BE2C (cell line): Measurements from ENCODE around the gene PTH1R.
A peak's percentile ranks its signal among the peaks of the same experiment; 100 is the strongest.

Experiments
- DNase-seq: peaks from one replicate; pipeline ENCODE4 v3.0.0-alpha.2; 2020
- H3K27me3 ChIP-seq: fragments of 250-450 bp; sonication (Bioruptor Pico); 2 replicates; pipeline ENCODE4 v1.5.1; 2020; ENCODE audit warnings: mild to moderate bottlenecking
- H3K36me3 ChIP-seq: fragments of 250-450 bp; sonication (Bioruptor Pico); 2 replicates; pipeline ENCODE4 v1.5.1; 2020; ENCODE audit warnings: mild to moderate bottlenecking
- H3K4me1 ChIP-seq: fragments of 250-450 bp; sonication (Bioruptor Pico); 2 replicates; pipeline ENCODE4 v1.5.1; 2020
- H3K4me3 ChIP-seq: 2 replicates; pipeline ENCODE4 v1.5.1; 2011; ENCODE audit warnings: low read depth, low read length
- H3K9me3 ChIP-seq: fragments of 250-450 bp; sonication (Bioruptor Pico); 2 replicates; pipeline ENCODE4 v1.5.1; 2020
- TF ChIP-seq, protein P1 (sequence below): IDR thresholded peaks from 2 replicates; pipeline ENCODE4 v1.5.1; 2012; ENCODE audit warnings: mild to moderate bottlenecking, low read depth, low read length

PTH1R gene

DNA sequence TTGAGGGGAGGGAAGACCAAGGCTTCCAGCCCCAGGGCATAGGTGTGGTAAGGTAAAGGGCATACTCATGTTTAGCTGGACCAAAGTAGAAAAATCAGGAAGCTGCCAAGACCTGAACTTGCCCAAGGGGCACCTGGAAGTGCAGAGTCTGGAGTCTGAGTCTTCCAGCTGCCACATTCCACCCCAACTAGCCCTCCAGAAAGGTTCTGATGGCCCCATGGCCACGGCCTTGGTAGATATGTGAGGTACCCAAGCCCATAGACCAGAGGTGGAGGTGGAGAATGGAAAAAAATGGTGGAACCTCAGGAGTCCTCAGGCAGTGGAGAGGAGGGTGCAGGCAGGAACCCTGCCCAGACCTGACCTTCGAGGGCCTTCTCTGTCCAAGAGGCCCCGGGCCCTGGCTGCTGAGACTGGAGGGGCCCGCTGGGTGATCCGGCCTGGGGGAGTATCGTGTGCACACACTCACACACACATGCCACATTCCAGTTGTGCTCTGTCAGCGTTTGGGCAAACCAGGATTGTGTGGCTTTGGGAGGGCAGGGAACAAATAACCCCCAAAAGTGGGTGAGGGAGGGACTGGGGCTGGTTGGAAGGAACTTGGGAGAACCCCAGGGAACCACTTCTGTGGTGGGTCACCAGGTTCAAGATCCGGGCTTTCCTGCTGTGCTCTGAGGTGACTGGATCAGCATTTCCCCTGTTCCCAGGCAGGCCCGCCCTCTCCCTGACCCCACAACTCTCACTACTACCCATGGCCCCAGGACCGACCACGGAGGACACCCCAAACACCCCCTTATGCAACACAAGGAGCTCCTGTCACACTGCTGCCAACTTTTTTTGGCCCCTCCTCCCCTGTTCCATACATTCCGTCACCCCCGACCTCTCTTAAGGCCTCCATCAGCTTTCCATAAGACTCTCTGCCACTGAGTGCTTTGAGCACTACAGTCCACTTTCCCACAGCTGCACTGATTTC, 25.9 kb upstream of the PTH1R start:
- no peak for DNase-seq
- Histone ChIP-seq H3K36me3 (no peaks in the 10 kb centered on the region), H3K4me3 (no peak overlapping the region), H3K27me3 (no peaks in the 10 kb centered on the region), H3K9me3 (no peaks in the 10 kb centered on the region), H3K4me1 (no peaks in the 10 kb centered on the region)
- TF ChIP-seq, protein P1, sequence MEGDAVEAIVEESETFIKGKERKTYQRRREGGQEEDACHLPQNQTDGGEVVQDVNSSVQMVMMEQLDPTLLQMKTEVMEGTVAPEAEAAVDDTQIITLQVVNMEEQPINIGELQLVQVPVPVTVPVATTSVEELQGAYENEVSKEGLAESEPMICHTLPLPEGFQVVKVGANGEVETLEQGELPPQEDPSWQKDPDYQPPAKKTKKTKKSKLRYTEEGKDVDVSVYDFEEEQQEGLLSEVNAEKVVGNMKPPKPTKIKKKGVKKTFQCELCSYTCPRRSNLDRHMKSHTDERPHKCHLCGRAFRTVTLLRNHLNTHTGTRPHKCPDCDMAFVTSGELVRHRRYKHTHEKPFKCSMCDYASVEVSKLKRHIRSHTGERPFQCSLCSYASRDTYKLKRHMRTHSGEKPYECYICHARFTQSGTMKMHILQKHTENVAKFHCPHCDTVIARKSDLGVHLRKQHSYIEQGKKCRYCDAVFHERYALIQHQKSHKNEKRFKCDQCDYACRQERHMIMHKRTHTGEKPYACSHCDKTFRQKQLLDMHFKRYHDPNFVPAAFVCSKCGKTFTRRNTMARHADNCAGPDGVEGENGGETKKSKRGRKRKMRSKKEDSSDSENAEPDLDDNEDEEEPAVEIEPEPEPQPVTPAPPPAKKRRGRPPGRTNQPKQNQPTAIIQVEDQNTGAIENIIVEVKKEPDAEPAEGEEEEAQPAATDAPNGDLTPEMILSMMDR: no peak

DNA sequence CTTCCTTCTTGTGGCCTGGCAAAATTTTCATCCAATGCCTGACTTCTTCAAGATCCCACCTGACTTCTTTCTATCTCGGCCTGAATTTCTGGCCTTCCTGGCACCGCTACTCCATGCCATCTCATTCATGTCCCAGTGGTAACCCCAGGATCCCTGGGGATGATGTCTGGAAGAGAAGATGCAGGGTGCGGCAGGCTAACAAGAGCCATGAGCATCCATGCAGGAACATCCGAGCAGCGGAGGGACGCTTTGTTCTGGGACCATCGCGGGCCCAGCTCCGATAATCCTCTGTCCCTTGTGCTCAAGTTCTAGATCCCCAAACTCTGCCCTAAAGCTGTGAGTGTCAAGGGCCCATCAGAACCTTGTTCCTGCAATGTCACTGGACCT, 25.2 kb upstream of the PTH1R start:
- Histone ChIP-seq H3K4me1 (no peaks in the 10 kb centered on the region), H3K4me3 (no peak overlapping the region), H3K27me3 (no peaks in the 10 kb centered on the region), H3K36me3 (no peaks in the 10 kb centered on the region), H3K9me3 (no peaks in the 10 kb centered on the region)
- no peak for DNase-seq
- TF ChIP-seq, protein P1: no peak

DNA sequence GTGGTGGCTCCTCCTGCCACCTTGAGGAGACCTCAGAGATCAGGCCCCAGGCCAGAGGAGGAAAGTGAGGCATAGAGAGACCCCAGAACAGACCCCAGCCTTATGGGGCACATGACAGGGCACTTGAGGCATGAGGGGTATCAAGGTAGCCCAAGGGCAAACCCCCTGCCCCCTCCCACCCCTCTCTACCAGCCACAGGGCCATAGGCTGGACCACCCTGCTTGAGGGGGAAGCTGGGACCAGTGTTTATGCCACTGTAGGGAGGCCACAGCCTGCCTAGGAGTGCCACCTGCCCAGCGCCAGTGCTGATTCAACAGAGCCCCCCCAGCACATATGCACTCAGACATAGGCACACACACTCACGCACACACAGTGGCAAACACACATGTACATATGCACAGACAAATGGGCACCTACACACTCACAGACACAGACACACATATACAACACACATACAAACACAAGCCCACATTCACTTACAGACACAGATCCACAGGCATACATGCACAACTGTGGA, 24.6 kb upstream of the PTH1R start:
- Histone ChIP-seq H3K9me3 (no peaks in the 10 kb centered on the region), H3K4me1 (no peaks in the 10 kb centered on the region), H3K27me3 (no peaks in the 10 kb centered on the region), H3K36me3 (no peaks in the 10 kb centered on the region), H3K4me3 (no peak overlapping the region)
- DNase-seq: no peak
- TF ChIP-seq, protein P1: no peak

DNA sequence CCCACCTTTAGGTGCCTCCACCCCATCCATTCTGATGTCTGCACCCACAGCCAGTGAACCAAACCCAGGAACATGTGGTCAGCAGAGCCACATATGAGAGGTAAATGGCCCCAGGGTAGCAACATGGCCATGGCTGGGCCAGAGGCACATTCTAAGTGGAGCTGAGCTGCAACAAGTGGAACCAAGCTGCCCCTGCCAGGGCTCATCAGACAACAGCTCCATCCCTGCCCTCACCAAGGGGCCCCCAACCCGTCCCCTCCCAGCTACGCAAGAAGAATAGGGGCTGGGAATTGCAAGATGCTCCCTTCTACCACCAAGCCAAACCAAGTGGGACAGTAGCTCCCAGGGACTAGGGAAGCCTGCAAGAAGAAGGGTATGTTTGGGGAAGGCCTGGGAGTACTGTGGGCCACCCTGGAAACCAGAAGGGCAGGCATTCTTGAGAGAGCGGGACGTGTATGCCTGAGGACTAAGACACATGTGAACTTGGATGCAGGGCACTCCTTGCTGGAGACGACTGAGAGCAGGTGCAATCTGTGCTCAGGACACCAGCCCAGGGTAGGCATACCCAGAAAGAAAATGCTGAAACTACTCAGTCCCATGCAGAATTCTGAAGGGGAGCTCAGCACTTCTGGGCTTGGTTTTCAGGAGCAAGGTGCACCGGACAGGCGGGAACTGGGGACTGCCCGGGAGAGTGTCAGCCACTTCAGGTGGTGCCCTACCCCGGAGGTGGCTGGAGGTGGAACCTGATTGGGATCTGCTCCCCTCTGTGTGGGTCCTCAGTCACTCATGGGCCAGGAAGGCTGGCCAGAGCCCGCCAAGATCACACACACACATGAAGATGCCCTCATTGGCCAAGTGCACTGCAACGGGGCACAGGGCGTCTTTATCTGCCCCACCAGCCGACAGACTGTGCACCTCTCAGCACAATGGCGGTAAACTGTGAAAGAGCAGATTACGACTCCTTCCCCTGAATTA, 23.8 kb upstream of the PTH1R start:
- TF ChIP-seq, protein P1: no peak
- peak; percentile 1 for DNase-seq
- Histone ChIP-seq H3K9me3 (no peaks in the 10 kb centered on the region), H3K4me1 (no peaks in the 10 kb centered on the region), H3K4me3 (no peak overlapping the region), H3K36me3 (no peaks in the 10 kb centered on the region), H3K27me3 (no peaks in the 10 kb centered on the region)

DNA sequence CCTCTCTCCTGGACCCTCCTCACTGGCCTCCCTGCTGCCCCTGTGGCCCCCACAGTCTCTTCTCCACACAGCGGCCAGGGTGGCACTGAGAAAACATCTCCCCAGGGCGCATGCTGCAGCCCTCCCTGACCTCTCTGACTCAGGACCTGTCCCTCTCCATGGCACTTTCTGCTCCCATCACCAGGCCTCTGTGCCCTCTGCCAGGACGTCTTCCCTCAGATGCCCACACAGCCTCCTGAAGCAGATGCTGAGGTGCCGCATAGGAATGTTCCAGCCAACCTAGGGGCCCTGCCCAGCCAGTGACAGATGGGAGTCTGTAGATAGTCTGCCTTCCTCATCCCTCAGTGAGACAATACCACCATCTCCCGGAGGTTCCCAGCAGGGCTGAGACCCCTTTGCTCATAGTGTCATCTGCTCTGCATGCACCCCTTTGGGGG, 22.9 kb upstream of the PTH1R start:
- Histone ChIP-seq H3K27me3 (no peaks in the 10 kb centered on the region), H3K4me3 (no peak overlapping the region), H3K9me3 (no peaks in the 10 kb centered on the region), H3K4me1 (no peaks in the 10 kb centered on the region), H3K36me3 (no peaks in the 10 kb centered on the region)
- DNase-seq: peak; percentile 2
- TF ChIP-seq, protein P1: no peak
